ENCODE measurements around the gene IGDCC3.

The IGDCC3 gene

GRCh38 chr15:65292938-65293518 is 84.8 kb downstream of the IGDCC3 start:
- no peak for DNase-seq (ENCODE audit: low read depth, low spot score)

GRCh38 chr15:65290228-65290627 is 87.6 kb downstream of the IGDCC3 start:
- no peak for DNase-seq (ENCODE audit: low read depth, low spot score)

- no peak for DNase-seq (ENCODE audit: low read depth, low spot score)
These were observed 88.4 kb downstream of the IGDCC3 start for GRCh38 chr15:65289261-65289854.

- DNase-seq (ENCODE audit: low read depth, low spot score): no peak
These were observed 90.3 kb downstream of the IGDCC3 start for GRCh38 chr15:65287520-65287855.

- DNase-seq (ENCODE audit: low read depth, low spot score): peak; percentile 29
These were observed 90.9 kb downstream of the IGDCC3 start, which contains the start of gene PARP16 for GRCh38 chr15:65286704-65287519. Gene PARP16 (minus strand): TSS chr15:65286883. CDS start chr15:65286426, 457 bp downstream.

- no peak for DNase-seq (ENCODE audit: low read depth, low spot score)
These were observed 91.6 kb downstream of the IGDCC3 start for GRCh38 chr15:65286069-65286703.

- DNase-seq (ENCODE audit: low read depth, low spot score): no peak
These were observed 92.3 kb downstream of the IGDCC3 start for GRCh38 chr15:65285291-65286068.

- no peak for DNase-seq (ENCODE audit: low read depth, low spot score)
These were observed 99.3 kb downstream of the IGDCC3 start for GRCh38 chr15:65278480-65278879.
